Tibial nerve (tissue), 3 donors: Measurements from ENCODE around the gene METTL15.

Experiments used
- CTCF ChIP-seq, 5 experiments: fragments of 200-600 bp in 3 of 5; fragments of 450-650 bp in 2 of 5; sonication (generic) in 3 of 5; IDR thresholded peaks; one replicate each; pipeline ENCODE4 v1.5.1; 2016 to 2019; ENCODE audit warnings: antibody characterized with exemption in 5 of 5, mild to moderate bottlenecking in 3 of 5, moderate library complexity in 2 of 5
- POLR2A ChIP-seq, 2 donors: fragments of 450-650 bp; IDR thresholded peaks; one replicate each; pipeline ENCODE4 v1.6.1; 2017; ENCODE audit warnings: antibody characterized with exemption in 2 of 2, mild to moderate bottlenecking in 2 of 2, moderate library complexity in 2 of 2

GRCh38 chr11:28132548-28132947 lies 24.4 kb downstream of the METTL15 start:
- TF ChIP-seq CTCF (IDR thresholded peaks at IDR 0.05) (no peak), POLR2A (IDR thresholded peaks at IDR 0.05) (no peak)
